SK-N-SH treated with all-trans-retinoic acid at 6 μM for 48 hours (cell line): Measurements from ENCODE around the gene AMMECR1L.

ENCODE experiments used
- ARNTL ChIP-seq: fragments of 450-650 bp; formaldehyde crosslinking; IDR thresholded peaks from 2 replicates; pipeline ENCODE4 v1.5.0; 2020; ENCODE audit warnings: low read depth, mild to moderate bottlenecking, moderate library complexity, borderline replicate concordance
- CSDC2 ChIP-seq: fragments of 250-450 bp; sonication (Bioruptor Pico); IDR thresholded peaks from 2 replicates; pipeline ENCODE4 v1.5.0; 2020; ENCODE audit warnings: mild to moderate bottlenecking, moderate library complexity
- ZC3H10 ChIP-seq: fragments of 250-450 bp; sonication (Bioruptor Pico); IDR thresholded peaks from 2 replicates; pipeline ENCODE4 v1.5.1; 2021; ENCODE audit warnings: mild to moderate bottlenecking, moderate library complexity
- ZFP30 ChIP-seq: fragments of 450-650 bp; formaldehyde crosslinking; IDR thresholded peaks from 2 replicates; pipeline ENCODE4 v1.5.0; 2022; ENCODE audit warnings: mild to moderate bottlenecking, moderate library complexity
- ZNF565 ChIP-seq: fragments of 450-650 bp; formaldehyde crosslinking; conservative IDR thresholded peaks from 2 replicates; pipeline ENCODE4 v1.5.0; 2020; ENCODE audit warnings: low read depth, mild to moderate bottlenecking, moderate library complexity

GRCh38 chr2:127884436-127884835 lies 1.3 kb downstream of the AMMECR1L start:
- TF ChIP-seq CSDC2 (no peak), ZC3H10 (no peak), ZFP30 (CRISPR knock-in tag) (no peak), ARNTL (no peak), ZNF565 (CRISPR knock-in tag) (no peak)
